ENCODE data around the gene NRL.

DNA sequence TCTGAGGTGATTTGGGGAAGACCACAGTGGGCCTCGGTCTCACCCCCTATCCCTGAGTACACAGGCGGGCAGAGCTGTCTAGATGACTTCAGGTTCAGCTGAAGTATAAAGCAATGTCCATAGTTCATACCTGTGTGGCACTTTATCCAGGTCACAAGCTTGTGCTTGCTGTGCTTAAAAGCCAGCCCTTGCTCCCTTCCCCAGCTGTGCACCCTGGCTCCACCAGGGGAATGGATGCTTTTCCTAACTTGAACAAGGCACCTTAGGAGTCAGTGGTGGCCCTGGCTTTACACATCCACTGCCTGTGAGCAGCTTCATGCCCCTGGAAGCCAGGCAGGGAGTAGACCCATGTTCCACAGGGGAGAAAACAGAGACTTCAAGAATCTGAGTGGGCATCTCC lies 57.5 kb downstream of the NRL start:
- no peak for TF ChIP-seq POLR2AphosphoS5 (IDR thresholded peaks at IDR 0.05)
- TF ChIP-seq, protein P1, sequence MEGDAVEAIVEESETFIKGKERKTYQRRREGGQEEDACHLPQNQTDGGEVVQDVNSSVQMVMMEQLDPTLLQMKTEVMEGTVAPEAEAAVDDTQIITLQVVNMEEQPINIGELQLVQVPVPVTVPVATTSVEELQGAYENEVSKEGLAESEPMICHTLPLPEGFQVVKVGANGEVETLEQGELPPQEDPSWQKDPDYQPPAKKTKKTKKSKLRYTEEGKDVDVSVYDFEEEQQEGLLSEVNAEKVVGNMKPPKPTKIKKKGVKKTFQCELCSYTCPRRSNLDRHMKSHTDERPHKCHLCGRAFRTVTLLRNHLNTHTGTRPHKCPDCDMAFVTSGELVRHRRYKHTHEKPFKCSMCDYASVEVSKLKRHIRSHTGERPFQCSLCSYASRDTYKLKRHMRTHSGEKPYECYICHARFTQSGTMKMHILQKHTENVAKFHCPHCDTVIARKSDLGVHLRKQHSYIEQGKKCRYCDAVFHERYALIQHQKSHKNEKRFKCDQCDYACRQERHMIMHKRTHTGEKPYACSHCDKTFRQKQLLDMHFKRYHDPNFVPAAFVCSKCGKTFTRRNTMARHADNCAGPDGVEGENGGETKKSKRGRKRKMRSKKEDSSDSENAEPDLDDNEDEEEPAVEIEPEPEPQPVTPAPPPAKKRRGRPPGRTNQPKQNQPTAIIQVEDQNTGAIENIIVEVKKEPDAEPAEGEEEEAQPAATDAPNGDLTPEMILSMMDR (IDR thresholded peaks at IDR 0.05), result no peak
- TF ChIP-seq POLR2A (IDR thresholded peaks at IDR 0.05), result no peak

Measured in transverse colon (tissue), 4 donors.